HG02840 (cell line): ENCODE measurements around the gene LMAN2.
"Not testable (repeated sequence)": the region's sequence is repeated elsewhere in the genome, so short reads cannot be mapped to it uniquely, and the experiment has no call there.

Source experiments
- ATAC-seq: cut with Tn5 transposase; IDR thresholded peaks from one replicate; pipeline ENCODE4 v1.9.1; 2021; ENCODE audit warnings: mild to moderate bottlenecking, moderate library complexity, moderate number of reproducible peaks; ENCODE audit not compliant: unreplicated experiment, low FRiP score

Gene LMAN2

DNA sequence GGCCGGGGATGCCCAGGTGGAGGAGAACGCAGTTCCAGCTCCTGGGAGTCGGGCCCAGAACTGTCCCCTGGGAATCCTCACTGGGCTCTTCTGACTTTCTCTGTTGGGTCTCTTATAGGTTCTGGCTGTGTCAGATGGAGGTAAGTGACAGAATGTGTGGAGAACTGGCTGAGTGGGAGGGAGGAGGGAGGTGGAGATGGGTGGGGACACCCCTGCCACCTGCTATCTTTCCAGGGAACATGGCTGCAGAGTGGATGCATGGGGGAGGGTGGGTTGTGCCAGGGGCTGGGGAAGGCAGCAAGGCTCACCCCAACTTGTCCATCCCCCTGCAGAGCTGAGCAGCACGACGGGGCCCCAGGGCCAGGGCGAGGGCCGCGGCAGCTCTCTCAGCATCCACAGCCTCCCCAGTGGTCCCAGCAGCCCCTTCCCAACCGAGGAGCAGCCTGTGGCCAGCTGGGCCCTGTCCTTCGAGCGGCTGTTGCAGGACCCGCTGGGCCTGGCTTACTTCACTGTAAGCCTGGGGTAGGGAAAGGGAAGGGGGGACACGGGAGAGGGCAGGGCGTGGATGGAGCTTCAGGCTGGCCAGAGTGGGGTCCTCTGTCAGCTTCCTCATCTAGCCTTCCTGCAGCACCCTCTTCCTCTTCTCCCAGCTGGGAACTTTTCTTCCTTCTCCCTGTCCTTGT lies 14.5 kb upstream of the LMAN2 start:
- no peak for ATAC-seq

DNA sequence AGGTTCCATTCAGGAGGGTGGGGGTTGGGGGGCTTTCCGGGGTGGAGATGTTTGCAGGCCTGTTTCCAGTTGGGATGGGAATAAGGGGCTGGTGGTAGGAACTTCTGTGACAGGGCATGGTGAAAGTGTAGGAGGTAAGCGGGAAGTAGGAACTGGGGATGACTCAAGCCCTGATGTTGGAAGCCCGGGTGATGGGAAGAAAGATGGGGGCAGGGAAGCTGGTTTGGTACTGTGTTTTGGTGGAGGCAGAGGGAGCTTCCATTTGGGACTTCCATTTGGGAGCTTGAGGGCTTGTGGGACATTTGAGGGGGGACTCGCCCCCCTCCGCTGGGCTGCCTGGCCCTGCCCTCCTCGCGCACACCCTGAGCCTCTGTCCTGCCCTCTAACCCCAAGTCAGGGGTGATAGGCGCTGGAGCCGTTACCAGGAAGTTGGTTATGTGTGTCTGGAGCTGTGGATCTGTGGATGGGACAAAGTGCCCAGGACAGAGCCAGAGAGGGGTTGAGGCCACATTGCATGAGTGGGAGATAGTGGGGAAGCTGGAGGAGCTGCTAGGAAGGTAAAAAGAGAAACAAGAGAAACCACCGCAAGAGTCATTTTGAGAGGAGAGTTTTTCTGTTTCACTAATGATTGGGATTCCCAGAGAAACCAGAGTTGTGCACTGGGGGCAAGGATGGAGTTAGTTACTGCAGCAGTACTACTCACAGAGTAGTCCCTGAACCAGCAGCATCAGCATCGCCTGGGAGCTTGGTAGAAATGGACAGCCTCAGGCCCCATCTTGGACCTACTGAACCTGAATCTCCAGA lies 12.9 kb upstream of the LMAN2 start:
- ATAC-seq = no peak

DNA sequence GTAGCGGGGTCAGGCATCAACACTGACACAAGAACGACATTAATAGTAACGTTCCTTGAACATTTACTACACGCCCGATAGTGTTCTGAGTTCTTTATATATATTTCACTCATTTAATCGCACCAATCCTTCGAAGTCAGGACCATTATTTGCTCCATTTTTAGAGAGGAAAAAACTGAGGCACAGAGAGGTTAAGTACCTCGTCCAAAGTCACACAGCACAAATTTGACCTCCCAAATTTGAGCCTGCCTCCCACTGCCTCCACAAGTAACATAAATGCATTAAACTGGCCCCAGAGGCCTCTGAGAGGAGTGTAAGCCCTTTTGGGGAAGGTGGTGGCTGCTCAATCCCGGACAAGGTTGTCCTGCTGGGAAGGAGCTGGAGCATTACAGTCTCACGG lies 12.1 kb upstream of the LMAN2 start:
- no peak for ATAC-seq

DNA sequence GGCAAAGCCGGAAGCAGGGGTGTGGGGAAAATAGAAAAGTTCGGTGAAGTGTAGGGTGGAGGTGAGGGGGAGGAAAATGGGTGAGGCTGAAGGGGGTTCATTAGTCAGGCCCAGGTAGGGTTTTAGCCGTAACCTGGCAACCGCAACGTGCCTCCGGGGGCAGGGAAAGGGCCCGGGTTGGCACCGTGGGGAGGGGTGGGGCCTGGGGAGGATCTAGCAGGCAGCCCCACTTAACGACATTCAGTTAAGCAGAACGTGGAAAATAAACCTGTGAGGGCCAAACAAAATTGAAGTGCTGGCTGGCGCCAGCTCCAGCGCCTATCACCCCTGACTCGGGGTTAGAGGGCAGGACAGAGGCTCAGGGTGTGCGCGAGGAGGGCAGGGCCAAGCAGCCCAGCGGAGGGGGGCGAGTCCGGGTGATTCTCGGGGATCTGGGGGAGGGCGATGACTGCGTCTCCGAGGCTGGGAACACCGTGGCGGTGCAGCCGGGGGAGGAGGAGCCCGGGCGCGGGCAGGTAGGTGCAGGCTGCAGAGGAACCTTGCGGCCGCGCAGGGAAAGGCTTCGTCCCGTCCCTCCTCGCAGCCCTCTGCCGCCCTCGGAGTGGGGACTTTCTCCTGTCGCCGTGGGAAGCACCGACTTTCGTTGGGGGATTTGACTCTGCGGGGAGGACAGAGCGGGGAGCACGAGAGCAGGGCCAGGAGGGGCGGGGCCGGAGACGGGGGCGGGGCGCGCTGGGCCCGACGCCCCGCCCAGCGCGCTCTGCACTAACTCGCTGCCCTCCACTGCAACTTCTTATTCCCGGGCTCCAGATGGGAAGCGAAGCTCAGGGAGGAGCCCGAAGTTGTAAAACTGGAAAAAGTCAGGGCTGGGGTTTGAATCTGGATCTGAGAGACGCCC lies 11.4 kb upstream of the LMAN2 start:
- no peak for ATAC-seq

DNA sequence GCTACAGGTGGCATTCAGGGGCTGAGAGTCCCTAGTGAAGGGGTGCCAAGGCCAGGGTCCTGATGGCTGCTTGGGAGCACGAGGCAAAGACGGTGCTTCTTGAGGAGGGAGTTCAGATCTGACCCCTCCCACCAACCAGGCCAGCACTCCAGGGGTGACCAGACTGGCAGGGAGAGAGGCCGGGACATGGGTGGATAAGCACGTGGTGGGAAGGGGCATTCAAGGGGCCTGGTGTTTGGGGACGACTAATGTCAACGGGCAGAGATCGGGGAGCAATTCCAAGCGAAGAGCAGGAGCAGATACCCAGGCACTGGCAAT lies 10.8 kb upstream of the LMAN2 start:
- ATAC-seq = no peak

DNA sequence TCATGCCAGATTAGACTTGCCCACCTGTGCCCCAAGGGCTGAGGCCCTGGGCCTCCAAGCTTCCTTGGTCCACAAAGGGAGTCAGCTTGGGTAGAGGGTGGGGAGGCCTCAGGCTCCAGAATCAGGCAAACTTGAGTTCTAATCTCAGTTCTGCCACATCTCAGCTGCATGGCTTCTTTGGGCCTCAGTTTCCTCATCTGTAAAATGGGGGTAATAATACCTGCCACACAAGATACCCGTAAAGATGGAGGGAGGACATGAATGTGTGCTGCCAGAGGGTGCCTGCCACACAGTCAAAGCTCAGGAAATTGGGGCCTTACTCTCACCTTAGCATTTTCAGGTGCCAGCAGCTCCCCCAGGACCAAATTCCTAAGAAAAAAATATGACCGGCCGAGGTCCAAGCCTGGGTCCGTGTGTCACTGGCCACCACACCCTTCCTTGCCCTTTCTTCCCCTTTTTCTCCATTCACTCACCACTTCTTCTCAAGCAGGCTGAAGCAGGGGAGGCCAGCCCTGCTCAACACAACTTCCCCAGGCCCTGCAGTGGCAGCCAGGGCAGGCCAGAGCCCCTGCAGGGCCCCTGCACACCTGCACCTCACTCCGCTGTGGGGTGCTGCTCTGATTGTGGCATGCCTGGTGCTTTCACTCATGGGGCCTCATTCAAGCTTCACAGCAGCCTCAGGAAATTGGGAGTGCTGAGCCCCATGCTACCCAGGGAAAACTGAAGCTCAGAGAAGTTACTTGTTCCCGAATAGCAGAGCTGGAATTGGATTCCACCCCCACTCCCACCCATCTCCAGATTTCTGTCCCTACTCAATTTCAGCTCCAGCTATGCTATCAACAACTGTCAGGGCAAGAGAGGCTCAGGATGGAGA lies 10.2 kb upstream of the LMAN2 start:
- ATAC-seq = no peak

DNA sequence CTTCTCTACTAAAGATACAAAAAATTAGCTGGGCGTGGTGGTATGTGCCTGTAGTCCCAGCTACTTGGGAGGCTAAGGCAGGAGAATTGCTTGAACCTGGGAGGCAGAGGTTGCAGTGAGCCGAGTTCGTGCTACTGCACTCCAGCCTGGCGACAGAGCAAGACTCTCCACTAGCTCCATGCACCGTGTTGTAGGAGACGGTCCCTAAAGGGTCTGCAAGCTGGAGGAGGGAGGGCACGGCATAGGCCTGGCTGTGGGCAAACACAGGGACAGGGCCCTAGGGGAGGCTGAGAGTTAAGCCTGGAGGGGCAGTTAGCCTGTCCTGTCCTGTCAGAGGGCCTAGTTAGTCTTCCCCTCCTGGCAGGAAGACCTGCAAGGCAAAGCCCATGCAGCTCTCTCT lies 9.3 kb upstream of the LMAN2 start:
- ATAC-seq = not testable (repeated sequence)

DNA sequence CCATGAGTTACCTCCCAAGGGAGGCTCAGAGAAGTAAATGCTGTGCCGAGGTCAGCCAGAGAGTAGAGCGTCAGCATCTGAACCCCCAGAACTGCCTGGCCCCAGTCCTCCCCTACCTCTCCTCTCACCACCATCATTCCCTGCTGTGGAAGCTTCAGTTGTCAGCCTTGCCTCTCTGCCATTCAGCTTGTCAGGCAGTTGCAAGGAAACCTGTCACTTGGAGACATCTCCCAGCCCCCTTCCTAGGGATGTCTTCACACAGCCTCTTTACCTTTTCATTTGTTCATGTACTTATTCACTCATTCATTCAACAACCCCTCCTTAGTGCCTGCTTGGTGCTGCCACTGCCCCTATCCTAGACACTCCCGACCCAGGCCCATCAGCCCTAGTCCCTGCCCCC lies 8.4 kb upstream of the LMAN2 start:
- ATAC-seq = no peak

DNA sequence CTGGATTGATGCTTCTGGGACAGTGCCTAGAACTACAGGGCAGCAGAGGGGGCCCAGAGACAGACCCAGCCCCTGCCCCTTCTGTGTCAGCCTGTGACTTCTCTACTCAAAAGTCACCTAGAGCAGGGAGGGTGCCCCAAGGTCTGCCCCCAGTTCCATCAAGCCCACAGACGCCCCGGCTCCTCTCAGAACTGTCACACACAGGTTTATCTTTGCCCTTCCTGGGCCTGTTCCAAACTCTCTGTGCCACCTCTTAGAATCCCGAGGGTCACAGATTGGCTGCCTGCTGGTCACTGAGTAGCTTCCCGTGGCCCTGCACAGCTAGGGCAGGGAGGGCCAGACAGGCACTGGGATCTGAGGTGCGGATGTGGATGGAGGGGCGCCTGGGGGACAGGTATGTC lies 8.0 kb upstream of the LMAN2 start:
- ATAC-seq = no peak

DNA sequence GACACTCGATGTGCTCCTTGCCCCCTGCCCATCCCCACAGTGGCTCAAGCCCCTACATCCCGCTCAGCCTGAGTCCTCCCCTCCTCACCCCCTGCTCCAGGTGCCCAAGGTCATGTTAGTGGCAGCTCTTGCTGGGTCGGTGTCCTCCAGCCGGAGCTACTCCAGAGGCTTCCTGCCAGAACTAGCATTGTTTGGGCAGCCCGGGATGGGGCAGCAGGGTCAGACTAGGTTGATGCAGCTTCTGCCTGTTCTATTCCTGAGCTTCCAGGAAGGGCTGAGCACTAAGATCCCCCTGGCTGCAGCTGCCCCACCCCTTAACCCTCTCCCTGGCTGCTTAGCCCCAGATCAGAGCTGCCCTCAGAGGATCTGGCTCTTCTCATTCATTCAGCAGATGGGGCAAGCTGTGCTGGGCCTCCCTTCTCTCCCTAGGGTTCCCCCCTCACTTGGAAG lies 6.9 kb upstream of the LMAN2 start:
- no peak for ATAC-seq

DNA sequence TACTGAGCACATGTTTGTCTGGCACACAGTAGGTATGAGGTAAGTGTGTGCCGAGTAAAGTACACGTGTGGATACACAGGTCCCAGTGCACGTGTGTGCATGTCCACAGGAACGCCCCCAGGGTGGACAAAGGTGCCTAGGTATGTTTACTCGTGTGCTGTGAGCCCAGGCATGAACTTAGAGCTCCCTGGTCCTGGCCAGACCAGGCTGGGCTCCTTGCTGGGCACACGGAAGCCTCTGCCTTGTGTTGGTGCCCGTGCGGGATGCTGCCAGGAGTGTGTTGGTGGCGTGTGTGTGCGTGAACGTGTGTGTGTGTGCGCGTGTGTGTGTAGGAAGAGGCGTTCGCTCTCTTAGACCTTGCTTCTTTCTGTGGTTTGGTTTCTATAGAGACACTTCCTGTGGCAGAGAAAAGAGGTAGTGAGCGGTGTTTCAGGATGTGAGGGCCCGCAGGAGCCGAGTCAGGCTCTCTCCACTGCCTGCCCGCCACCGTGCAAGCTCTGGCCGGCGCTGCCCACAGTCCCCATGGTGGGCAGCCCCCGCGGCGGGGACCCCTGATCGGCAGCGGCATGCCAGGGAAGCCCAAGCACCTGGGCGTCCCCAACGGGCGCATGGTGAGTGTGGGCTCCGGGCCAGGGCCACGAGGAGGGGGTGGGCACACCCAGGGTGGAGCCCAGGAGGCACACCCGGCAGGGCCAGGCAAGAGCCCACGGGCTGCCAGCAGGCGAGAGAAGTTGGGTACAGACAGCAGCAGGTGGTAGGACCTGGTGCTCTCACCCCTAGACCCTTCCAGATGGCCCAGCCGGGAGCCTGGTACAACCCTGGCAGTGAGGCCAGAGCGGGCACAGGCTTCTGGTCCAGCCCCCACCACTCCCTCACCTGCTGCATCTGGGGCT lies 6.2 kb upstream of the LMAN2 start, which contains the start of gene RGS14:
RGS14 (plus strand) TSS at position 466 of the 893 bp plus-strand sequence; CDS start at position 567, 101 bp downstream.
- peak; percentile 87 for ATAC-seq

DNA sequence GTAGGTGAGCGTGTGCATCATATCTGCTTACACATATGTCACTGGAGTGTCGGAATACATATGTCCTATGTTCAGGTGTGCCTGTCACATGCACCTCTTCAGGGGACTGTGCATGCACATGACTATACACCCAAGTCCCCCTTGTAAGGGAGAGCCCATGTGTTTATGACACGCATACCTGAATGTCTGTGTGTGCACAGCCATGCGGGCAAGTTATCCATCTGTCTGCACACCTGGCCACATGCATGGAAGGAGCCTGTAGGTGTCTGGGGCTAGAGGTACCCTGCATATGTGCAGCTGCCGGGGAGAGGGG lies 5.6 kb upstream of the LMAN2 start:
- no peak for ATAC-seq

DNA sequence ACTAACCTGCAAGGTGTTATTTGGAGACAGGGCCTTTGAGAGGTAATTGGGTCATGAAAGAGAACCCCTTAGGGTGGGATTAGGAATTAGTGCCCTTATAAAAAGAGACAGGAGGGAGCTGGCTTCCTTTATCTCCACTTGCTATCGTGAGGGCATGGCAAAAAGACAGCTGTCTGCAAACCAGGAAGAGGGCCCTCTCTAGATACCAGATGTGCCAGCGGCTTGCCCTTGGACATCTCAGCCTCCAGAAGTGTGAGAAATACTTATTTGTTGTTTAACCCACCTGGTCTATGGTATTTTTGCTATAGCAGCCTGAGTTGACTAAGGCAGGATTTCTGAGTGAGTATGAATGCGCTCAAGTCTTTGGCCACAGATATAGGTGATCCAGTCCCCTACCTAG lies 5.3 kb upstream of the LMAN2 start:
- no peak for ATAC-seq

DNA sequence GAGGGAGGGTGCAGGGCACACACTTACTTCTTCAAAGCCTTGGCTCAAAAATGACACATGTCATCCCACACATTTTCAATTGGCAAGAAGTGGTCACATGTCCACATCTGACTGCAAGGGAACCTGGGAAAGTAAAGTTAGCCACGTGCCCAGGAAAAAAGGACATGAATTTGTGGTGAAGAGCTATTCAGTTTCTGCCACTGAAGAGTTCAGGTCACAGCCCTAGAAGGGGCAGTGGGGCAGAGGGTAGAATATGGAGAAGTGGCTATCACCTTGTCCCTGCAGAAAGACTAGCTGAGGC lies 4.3 kb upstream of the LMAN2 start:
- ATAC-seq = no peak

DNA sequence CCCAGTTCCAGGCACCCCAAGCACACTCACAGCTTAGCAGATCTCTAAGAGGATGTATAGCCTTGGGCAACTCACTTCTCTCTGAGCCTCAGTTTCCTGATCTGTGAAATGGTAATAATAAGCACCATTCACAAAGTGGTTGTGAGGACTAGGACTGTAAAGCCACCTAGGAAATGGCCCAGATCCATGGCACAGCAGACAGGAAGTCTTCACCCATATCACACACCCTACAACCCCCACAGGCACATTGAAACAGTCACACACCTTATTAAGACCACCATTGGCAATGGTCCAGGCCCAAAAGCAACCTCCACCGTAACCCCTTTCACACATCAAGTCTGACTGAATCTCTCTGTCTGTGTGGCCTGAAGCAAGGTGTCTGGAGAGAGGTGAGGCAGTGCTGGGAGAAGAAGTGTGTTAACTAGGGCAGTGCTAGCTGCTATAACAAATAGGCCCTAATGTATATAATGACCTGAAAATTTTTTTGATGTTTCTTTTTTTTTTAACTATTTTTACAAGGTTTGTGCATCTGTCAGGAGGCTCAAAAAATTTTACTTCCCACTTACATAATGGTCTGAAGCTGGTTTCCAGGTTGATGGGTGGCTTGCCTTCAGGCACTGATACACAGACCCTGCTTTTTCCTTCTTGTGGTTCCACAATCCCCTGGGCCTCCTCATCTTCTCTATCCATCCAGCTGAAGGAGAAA lies 3.8 kb upstream of the LMAN2 start:
- no peak for ATAC-seq

DNA sequence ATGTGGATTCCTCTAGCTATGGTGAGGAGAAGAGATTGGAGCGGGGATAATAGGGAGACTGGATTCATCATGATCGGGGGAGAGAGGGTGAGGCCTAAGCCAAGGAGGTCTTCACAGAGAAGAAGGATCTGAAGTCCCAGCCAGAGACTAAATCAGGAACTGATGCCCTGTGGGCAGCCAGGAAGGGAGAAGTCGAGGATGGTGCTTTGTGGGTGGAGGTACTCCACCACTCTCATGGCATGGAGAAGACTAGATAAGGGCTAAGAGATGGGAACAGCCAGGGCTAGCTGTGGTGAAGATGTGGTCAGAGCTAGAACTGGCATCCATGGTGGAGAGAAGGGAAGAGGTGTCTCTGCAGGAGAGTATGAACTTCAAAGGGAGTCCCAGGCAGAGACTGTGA lies 3.2 kb upstream of the LMAN2 start:
- ATAC-seq = no peak

DNA sequence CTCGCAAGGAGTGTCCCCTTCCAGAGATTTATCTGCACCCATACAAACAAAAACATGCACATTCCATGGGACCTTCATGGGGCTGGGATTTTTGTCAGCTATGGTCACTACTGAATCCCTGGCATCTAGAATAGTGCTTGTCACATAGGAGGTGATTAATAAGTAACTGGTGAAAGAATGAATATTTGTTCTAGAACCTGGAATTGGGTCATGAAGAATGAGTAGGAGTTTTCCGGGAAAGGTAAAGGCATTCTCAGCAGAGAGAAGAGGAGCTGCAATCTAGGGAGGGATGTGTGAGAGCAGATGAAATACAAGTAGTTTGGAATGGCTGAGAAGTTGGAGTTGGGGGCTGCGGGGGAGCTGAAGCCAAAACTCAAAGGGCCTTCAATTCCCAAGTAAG lies 2.8 kb upstream of the LMAN2 start:
- ATAC-seq = no peak

DNA sequence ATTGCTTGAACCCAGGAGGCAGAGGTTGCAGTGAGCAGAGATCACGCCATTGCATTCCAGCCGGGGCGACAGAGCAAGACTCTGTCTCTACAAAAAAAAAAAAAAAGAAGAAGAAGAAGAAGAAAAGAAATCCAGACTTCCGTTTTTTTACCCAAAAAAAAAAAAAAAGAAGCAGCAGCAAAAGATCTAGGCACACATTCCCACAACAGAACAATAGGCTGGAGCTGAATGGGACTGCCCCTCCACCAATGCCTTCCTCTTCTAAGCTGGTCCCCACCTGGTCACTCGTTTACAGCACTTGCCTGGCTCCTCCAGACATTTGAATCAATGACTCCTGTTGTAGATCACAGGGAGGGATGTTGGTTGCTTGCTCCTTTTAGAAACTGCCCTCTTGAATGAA lies 1.6 kb upstream of the LMAN2 start:
- no peak for ATAC-seq

DNA sequence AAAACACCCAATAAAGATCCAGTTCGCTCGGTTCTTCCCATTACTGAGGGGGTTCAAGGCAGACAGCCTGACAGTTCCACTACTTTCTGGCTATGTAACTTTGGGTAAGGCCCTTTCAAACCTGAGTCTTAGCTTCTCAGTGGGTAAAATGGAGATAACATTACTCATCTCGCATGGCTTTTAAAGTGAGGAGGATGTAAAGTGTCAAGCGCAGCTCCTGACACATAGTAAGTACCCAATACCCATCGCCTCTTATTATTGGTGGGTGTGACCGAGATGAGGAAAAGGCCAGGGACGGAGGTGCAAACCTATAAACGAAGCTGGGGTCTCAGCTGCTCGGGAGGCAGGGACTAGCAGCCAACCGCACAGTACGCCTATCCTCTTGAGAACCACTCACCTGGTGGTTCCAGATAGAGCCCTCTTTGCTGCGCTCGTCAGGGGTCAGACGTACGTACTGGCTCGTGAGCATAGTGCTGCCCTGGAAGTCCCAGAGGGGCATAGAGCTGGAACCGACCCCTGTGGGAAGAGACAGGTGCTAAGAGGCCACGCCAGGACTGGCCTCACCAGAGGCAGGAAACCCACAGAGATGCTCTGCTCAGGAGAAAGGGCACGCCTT lies 584 bp downstream of the LMAN2 start:
- peak; percentile 9 for ATAC-seq
